NCI-H345 treated with DMSO at 0.1 percent for 48 hours (cell line): ENCODE results near the gene FRMPD3.
"Not testable (repeated sequence)": the region's sequence is repeated elsewhere in the genome, so short reads cannot be mapped to it uniquely, and the experiment has no call there.

Source experiments
- DNase-seq: peaks from one replicate; lab custom pipeline; 2025; ENCODE audit not compliant: unreplicated experiment; lab: John Stamatoyannopoulos, UW

FRMPD3 gene

DNA sequence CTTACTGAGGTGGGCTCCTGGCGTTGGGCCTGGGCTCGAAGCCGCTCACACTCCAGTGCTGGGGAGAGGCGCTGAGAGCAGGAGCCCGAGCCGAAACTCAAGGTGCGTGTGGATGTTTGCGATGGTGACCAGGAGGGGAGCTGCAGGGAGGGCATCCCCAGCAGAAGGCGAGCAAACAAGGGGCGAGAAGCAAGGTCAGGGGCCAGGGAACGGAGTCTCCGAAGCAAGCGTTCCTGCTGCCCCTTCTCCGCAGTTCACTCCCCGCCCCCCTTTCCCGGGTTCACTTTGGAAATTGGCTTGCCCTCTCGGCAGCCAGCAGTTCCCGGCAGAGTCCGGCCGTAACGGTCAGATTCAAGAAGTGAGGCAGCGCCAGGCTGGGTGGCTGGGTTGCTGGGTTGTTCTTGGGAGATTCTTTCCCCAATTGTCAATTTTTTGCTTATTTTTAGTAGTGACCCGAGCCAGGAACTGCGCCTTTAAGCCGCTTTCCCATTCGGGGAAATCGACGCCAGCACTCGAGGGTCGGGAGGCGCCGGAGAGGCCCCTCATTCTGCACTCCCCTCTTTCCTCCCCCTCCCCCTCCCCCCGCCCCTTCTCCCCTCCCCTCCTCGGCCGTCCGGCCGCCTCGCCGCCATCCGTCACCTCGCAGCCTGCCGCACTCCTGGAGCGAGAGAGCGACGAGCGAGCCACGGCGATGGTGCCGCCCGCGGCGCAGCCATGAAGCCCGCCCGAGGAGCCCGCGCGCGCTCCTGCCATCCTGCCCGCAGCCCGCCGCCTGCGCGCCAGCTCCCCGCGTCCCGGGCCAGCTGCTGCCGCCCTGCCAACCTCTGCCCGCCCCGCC, at the start of gene FRMPD3:
FRMPD3 (plus strand) TSS at position 655 of the 838 bp plus-strand sequence. CDS start 76,937 bp downstream, outside the sequence.
- no peak for DNase-seq

DNA sequence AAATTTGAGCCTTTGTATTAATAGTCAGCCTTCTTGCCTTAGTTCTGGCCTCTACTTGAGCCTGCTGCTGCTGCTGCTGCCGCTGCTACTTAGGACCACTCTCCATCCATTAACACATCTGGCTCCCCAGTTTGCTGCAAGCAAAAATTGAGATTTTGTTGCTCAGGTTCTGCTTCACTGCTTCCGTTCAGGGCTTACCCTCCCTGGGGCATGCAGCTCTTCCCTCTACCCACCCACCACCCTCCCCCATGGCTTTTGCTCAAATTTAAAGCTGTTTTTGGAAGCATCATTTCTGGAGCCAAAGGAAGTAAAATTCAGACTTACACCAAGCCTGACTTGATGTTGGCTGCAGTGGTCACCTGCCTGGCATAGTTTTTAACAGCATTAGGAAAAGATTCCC, 28.9 kb upstream of the FRMPD3 start:
- no peak for DNase-seq

DNA sequence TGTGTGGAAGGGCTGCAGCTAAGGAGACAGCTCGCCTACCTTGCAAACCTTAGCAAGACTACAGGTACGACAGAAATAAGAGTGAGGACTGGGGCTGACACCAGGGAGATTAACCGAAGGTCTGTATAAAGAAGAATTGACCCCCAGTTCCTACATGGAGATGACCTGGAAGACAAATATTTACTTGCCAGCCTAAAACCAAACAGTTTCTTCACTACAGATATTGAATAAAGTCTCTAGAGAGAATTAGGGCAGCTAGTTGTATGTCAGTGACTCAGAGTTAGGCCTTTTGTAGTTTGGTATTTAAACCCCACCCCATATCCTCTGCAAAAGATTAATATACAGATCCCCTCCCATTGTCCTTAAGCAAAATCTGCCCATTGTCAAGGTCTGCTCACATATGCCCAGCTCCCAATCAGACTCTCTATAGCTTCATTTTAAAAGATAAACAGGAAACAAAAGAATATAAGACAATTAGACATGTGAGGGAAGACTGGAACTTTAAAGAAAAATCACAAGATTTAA, 28.1 kb upstream of the FRMPD3 start:
- DNase-seq, result no peak

DNA sequence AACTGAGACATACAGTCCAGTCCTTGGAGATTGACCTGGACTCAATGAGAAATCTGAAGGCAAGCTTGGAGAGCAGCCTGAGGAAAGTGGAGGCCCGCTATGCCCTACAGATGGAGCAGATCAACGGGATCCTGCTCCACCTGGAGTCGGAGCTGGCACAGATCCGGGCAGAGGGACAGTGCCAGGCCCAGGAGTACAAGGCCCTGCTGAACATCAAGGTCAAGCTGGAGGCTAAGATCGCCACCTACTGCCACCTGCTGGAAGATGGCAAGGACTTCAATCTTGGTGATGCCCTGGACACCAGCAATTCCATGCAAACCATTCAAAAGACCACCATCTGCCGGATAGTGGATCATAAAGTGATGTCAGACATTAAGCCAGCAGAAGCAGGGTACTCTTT, 20.4 kb upstream of the FRMPD3 start:
- DNase-seq, result no peak

DNA sequence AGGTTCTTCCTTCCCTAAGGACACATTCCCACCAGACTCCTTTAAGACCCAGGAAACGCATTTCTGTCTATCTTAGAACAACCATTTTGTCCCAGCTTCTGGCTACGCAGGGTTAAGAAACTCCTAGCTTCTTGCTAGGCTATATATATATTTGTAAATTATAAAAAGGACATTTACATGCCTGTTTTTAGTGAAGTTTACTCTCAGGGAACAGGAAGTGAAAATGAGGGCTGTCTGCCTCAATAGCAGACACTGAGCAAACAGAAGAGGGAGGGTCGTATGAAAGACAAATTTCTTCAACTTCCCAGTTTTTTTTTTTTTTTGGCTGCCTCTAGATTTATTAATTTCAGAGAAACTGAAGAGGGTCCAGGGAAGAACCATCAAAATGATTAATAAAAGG, 9.3 kb upstream of the FRMPD3 start:
- DNase-seq, result no peak

DNA sequence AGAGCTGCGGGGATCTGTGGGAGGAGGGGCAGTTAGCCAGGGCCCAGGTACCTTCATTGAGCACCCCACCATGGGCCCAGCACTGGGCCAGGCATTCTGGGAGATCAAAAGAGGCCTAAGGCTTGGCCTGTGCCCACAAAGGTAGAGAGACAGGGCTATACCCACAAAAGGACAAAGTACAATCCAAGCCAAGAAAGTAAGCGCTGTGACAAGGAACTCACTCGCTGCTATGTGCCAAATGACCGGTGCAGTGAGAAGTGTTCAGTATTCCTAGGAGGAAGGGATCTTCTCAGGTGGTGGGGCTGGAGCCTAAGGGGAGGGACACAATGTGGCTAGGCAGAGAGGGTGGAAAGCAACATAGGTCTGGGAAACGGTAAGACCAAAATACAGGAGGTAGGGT, 8.8 kb upstream of the FRMPD3 start:
- no peak for DNase-seq

DNA sequence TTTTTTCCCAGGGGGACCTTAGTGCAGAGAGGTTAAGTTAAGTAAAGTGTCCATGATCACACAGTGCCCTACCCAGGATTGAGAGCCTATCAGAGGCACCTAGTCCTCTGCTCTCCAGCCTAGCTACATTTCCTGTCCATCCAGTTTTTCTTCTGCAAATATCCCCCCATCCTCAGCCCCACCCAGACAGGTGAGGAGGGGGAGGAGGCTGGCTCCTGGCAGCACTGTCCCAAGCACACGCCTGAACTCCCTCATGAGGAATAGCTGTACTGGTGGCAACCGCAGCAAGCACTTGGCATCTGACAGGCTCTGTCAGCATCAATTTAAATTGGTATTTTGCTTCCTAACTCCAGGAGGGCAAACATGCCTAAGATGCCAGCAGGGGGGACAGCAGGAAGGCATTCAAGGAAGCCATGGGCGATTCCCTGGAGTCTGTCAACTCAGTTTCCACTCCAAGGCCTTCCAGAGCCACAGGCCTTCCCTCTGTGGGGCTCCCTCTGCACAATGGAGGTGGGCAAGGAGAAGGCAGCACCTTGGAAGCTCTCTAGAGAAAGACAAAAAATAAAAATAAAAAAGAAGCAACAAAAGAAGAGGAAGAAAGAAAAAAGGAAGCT, 6.4 kb upstream of the FRMPD3 start:
- DNase-seq, result peak; percentile 36

DNA sequence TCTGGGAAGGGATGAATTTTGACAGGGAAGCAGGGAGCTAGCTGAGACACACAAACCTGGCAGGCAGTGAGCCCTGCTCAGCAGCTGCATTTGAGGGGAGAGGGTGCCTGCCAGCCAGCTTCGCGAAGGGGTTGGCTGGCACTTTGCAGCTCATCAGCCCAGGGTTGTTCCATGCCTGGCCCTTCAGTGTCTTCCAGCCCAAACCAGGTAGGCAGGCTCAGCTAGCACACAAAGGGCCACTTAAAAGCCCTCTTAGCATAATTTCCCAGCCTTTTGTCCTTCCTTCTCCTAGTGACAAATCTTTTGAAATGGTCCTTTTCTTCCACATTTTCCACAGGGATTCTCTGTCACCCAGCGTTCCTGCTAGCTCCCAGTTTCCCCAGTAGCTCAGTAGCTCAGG, 4.3 kb upstream of the FRMPD3 start:
- DNase-seq, result peak; percentile 39

DNA sequence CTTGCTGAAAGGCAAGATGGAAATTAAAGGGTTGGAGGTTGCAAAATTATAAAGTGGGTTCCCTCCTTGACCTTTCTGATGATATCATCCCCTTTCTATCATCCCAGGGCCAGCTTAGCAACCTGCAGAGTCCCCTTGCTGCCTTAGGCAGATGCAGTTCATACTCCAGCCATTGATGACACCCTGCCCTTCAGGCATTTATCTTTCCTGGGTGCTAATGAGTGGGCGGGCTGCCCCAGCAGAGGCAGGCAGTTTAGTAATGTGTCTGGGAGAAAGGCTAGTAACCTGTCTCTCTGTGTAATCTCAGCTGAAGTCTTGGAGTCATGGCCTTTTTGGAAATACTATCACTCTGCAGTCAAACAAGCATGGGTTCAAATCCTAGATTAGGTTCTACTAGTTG, 3.8 kb upstream of the FRMPD3 start:
- no peak for DNase-seq

DNA sequence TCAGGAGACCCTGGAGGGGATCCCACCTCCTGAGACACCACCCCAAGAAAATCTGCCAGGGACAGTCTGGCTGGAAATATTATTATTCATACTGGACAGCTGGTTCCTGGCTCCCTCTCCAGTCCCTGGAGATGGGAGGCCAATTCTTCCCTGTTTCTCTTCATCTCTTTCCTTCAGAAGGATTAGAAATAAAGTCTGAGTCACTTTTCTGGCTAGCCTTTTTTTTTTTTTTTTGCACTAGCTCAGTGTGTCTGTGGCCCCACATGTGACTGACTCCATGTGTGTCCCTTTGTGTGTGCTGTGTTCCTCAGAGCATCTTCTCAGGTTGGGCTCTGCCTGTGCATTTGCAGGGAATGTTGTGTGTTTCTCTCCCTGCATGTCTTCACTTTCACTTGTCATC, 1.8 kb upstream of the FRMPD3 start:
- DNase-seq, result no peak

DNA sequence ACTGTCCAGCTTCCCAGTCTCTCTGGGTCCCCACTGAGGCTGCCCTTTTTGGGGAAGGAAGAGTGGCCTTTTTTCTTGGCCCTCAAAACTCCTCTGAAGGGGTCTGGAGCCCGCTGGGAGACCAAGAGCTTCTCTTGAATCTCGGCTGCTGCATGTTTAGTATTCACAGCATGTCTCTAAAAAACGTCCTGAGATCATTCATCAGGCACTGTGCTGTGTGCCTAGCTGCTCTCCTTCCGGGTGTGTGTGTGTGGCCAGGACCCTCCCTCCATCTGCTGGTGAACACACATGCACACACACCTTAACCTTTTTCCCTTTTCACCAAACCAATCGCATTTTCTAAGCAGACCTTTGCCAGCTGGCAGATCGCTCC, 841 bp upstream of the FRMPD3 start:
- DNase-seq, result no peak

DNA sequence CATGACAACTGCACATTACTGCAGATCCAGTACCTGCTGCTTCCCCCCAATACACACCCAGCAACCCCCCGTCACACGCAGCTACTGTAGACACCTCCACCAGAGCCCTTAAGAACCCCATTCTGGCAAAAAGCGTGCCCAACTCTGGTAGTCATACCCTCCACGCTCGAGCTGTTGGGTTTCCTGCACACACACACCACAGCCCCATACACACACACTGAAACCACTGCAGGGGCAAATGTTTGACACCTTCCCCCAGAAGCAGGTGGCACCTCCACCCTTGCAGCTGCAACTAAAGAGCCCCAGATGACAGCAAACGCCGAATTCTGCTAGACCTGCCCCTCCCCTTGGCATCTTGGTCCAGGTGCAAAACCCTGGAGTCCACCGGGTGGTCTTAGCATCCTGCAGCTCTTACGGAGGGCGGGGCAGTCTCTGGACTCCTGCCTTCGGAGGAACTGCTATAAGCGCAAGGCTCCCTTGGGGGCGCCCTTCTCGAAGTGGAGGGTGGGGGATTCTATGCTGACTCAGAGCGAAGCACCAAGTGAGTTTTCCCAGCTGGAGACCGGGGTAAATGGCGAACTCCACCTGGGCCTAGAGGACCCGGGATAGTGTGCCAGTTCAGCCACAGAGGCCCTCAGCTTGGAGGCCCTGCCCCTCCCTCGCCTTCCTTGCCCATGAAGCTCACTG, 1.5 kb downstream of the FRMPD3 start:
- no peak for DNase-seq

DNA sequence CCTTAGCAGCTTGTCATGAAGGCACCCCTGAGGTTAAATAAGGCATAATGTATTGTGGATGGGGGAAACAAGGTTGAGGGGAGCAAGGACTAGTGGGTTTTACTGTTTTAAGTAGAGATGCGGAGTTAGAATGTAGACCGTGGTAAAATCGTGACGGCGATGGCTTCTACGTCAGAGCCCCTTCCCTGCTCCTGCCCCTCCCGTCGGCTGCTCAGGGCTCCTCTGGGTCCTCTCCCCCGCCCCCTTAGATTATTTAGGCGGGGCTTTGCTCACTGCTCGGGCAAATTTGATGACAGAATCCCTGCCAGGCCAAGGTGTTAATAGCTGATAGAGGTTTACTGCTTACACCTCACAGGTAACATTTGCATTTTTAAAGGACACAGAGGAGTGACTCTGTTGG, 2.3 kb downstream of the FRMPD3 start:
- DNase-seq, result no peak

DNA sequence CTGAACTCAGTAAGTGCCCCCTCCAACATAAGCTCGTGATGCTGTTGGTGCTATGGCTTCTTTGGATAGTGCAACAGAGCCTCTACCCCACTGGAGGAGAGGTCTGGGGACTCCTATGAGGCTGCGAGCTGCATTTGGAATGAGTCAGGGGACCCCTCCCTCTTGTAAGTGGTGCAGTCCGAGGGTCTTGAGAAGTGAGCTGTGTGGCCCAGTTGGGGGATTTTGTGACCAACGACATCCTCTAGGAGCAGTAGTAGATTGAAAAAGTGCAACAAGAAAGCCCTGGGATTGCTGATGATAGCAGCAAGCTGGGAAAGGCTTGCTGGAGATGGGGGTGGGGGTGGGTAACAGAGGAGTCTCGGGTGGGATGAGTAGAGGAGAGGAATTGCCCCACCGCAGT, 3.1 kb downstream of the FRMPD3 start:
- DNase-seq, result no peak

DNA sequence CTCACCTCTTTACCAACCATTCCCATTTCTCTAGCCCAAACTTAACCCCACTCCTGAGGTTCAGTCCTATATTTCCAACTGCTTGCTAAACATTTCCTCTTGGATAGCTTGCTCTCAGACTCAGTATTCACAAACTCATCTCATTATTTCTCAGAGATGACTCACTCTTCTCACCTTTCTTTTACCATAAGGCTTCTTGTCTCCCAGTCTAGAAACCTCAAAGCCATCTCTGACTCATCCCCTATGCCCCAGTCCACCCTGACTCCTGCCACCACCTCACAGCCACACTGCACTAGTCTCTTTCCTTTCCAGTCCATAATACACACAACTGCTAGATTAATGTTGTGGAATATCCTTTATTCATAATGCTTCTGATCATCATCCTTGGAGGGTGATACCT, 4.8 kb downstream of the FRMPD3 start:
- DNase-seq, result no peak

DNA sequence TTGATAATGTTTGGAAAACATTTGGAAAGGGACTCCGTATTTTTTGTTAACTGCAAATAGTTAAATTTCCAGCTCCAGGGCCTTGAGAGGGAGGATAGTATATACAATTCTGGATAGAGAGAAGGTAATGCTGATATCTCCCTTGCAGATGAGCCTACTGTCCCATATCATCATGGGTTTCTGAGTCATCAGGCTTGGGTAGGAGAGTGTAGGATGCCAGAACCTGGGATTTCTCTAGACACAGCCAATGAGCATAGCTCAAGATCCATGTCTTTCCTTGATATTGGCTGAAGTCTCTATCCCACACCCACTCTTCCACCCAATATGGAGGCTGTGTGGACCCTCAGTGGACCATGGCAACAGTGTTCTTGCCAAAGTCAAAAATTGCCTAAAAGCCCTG, 7.8 kb downstream of the FRMPD3 start:
- no peak for DNase-seq

DNA sequence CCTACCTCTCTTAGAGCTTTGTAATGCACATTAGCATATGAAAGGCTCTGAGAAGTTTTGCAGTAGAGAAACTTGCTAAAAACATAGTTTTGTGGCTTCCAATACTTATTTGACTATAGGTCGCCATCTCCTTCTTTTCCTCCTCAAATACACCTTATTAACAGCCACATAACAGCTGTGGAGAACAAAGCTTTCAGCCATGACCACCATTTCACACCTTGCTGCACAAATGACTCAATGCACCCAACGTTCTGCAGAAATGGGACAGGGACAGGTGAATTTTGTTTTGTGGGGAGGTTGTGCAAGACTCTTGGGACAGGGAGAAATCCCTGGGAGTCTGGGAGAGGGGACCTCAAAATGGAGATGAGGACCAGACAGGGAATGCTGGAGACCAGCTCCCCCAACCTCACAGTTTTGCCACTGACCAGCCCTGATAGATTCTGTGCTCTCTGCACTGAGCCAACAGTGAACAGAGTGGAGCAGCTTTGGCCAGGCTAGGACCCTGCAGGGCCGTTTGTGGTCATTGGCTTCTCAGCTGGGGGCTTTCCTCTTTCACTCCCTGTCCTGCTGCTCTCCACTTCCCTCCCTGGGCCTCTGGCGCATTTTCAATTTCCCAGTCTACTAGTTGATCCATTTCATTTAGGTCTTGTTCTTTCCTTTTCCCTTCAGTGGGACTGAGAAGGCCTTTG, 16.6 kb downstream of the FRMPD3 start:
- no peak for DNase-seq

DNA sequence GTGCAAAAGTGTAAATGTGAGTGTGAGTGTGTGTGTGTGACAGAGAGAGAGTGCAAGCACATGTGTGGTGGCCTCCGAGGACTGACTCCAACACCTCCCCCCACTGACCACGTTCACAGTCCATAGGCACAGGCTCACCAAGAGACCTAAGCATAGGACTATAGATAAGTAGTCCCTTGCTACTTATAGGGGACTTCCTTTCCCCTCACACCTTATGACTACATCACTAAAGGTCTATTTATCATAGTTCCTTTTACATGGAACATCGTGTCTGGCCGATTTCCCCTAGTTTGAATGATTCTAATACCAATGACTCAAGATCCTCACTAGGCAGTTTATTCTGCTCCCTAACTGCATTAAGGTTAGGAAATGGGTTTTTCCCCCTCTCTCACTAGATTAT, 17.8 kb downstream of the FRMPD3 start:
- no peak for DNase-seq

DNA sequence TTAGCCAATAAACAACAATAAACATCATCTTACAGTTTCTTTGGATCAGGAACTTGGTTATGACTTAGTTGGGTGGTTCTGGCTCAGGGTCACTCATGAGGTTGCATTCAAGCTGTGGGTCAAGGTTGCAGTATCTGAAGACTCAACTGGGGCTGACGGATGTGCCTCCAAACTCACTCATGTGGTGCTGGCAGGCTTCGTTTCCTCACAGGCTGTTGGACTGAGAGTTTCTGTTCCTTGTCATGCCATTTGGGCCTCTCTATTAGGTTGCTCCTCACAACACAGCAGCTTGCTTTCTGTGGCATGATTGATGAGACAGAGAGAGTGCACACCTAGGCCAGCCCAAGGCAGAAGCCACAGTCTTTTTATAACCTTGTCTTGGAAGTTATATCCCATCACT, 20.7 kb downstream of the FRMPD3 start:
- no peak for DNase-seq

DNA sequence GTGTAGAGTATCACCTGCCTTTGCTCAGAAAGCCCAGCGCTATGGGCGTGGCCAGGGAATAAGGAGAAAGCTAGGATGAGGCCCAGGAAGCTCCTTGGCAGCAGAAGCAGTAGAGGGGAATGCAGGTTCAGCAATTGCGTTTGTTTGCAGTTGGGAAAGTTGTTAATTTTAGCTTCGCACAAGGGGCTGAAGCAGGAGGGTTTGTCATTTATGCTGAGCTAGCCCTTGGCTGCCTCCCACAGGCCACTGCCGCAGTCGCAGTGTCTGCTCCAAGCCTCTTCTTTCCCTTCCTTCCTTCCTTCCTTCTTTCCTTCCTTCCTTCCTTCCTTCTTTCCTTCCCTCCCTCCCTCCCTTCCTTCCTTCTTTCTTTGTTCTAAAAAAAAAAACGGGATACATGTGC, 21.5 kb downstream of the FRMPD3 start:
- DNase-seq, result no peak

DNA sequence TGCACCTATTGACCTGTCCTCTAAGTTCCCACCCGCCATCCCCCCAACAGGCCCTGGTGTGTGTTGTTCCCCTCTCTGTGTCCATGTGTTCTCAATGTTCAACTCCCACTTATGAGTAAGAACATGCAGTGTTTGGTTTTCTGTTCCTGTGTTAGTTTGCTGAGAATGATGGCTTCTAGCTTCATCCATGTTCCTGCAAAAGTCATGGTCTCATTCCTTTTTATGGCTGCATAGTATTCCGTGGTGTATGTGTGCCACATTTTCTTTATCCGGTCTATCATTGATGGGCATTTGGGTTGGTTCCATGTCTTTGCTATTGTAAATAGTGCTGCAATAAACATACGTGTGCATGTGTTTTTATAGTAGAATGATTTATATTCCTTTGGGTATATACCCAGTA, 22.0 kb downstream of the FRMPD3 start:
- DNase-seq, result not testable (repeated sequence)
